IMR-90 (cell line): ENCODE results near the gene ITIH5. TPM values are rescaled to one million over a fixed set of nuclear protein-coding genes. Genes with fewer than 3 reads are reported as not detected.

Experiments
- ATAC-seq: fragments of 200-7000 bp; cut with Tn5 transposase; 2 replicates; pipeline ENCODE4 v1.9.1; 2020; ENCODE audit warnings: low read depth, mild to moderate bottlenecking, moderate library complexity
- BruUV-seq: library from RNA; stranded (reverse); fragments of 400-500 nt; replicated peaks from 2 replicates; lab custom pipeline; 2021; lab: Mats Ljungman, UMichigan
- CTCF ChIA-PET: fragments of 300-600 bp; formaldehyde crosslinking; extraction: SDS; loops from one replicate; lab custom pipeline; 2021; ENCODE audit warnings: antibody characterized with exemption; lab: Yijun Ruan, JAX
- POLR2A ChIA-PET: fragments of 300-600 bp; sonication (Branson Sonifier 250); formaldehyde crosslinking; loops from one replicate; lab custom pipeline; 2022; ENCODE audit warnings: antibody characterized with exemption; ENCODE audit not compliant: unreplicated experiment; lab: Charles Lee
- DNase-seq: peaks from one replicate; pipeline ENCODE4 v3.0.0; 2013
- H2AFZ ChIP-seq: replicated peaks from 2 replicates; pipeline ENCODE3; 2013; ENCODE audit warnings: low read length, mild to moderate bottlenecking; ENCODE audit not compliant: poor library complexity
- H2AK5ac ChIP-seq: 2 replicates; pipeline ENCODE4 v1.6.1; 2013; ENCODE audit warnings: low read depth, low read length, inconsistent platforms
- H2AK9ac ChIP-seq: replicated peaks from 2 replicates; pipeline ENCODE3; 2013; ENCODE audit warnings: mild to moderate bottlenecking, low read depth, low read length, moderate library complexity; ENCODE audit not compliant: poor library complexity
- H2BK120ac ChIP-seq: 2 replicates; pipeline ENCODE4 v1.6.1; 2013; ENCODE audit warnings: low read depth, low read length, inconsistent platforms
- H2BK15ac ChIP-seq: 3 replicates; pipeline ENCODE4 v1.6.1; 2013; ENCODE audit warnings: low read depth, low read length, inconsistent platforms
- H2BK20ac ChIP-seq: 2 replicates; pipeline ENCODE4 v1.6.1; 2013; ENCODE audit warnings: low read depth, mild to moderate bottlenecking, inconsistent platforms, low read length, moderate library complexity
- H2BK5ac ChIP-seq: 2 replicates; pipeline ENCODE4 v1.6.1; 2013; ENCODE audit warnings: mild to moderate bottlenecking, low read depth, low read length, inconsistent platforms; ENCODE audit not compliant: poor library complexity, severe bottlenecking
- H3K14ac ChIP-seq: replicated peaks from 2 replicates; pipeline ENCODE4 v1.6.1; 2013; ENCODE audit warnings: low read depth, low read length, inconsistent platforms
- H3K18ac ChIP-seq: 2 replicates; pipeline ENCODE4 v1.6.1; 2013; ENCODE audit warnings: low read depth, low read length, control low read depth
- H3K23ac ChIP-seq: 2 replicates; pipeline ENCODE4 v1.6.1; 2013; ENCODE audit warnings: low read depth, low read length, inconsistent platforms
- H3K27ac ChIP-seq: 2 replicates; pipeline ENCODE4 v1.5.1; 2013; ENCODE audit warnings: mild to moderate bottlenecking, control low read depth, low read length; ENCODE audit not compliant: insufficient read depth
- H3K27me3 ChIP-seq: 2 replicates; pipeline ENCODE4 v1.6.1; 2013; ENCODE audit warnings: low read length; ENCODE audit not compliant: control insufficient read depth, insufficient read depth
- H3K36me3 ChIP-seq: 2 replicates; pipeline ENCODE4 v1.6.1; 2013; ENCODE audit warnings: low read length, mixed read lengths; ENCODE audit not compliant: control insufficient read depth, insufficient read depth
- H3K4ac ChIP-seq: 2 replicates; pipeline ENCODE4 v1.6.1; 2013; ENCODE audit warnings: low read depth, low read length, inconsistent platforms
- H3K4me1 ChIP-seq: 2 replicates; pipeline ENCODE4 v1.6.1; 2013; ENCODE audit warnings: low read length, mixed read lengths; ENCODE audit not compliant: control insufficient read depth, insufficient read depth
- H3K4me2 ChIP-seq: 2 replicates; pipeline ENCODE4 v1.6.1; 2013; ENCODE audit warnings: low read depth, mild to moderate bottlenecking, control low read depth, low read length, moderate library complexity
- H3K4me3 ChIP-seq: 2 replicates; pipeline ENCODE4 v1.5.1; 2013; ENCODE audit warnings: low read depth, mild to moderate bottlenecking, control low read depth, low read length, moderate library complexity; ENCODE audit not compliant: insufficient read depth
- H3K56ac ChIP-seq: 2 replicates; pipeline ENCODE4 v1.6.1; 2013; ENCODE audit warnings: low read length, inconsistent platforms; ENCODE audit not compliant: insufficient read depth; ENCODE audit errors: extremely low read depth
- H3K79me1 ChIP-seq, 2 experiments: 2 replicates each; pipeline ENCODE4 v1.6.1; 2013; ENCODE audit warnings: low read length in 2 of 2, inconsistent platforms in 1 of 2, low read depth in 1 of 2
- H3K9ac ChIP-seq: 2 replicates; pipeline ENCODE4 v1.6.1; 2013; ENCODE audit warnings: low read depth, low read length, control low read depth
- H3K9me1 ChIP-seq: 2 replicates; pipeline ENCODE4 v1.6.1; 2013; ENCODE audit warnings: low read length, inconsistent platforms; ENCODE audit not compliant: insufficient read depth
- H3K9me3 ChIP-seq: 2 replicates; pipeline ENCODE4 v1.6.1; 2013; ENCODE audit warnings: low read length; ENCODE audit not compliant: control insufficient read depth, insufficient read depth
- H4K20me1 ChIP-seq: 2 replicates; pipeline ENCODE4 v1.6.1; 2013; ENCODE audit warnings: low read length, inconsistent platforms; ENCODE audit not compliant: insufficient read depth
- H4K5ac ChIP-seq: 2 replicates; pipeline ENCODE4 v1.6.1; 2013; ENCODE audit warnings: mild to moderate bottlenecking, low read depth, low read length, control low read depth
- H4K8ac ChIP-seq, 2 experiments: 2 replicates each; pipeline ENCODE4 v1.6.1; 2013; ENCODE audit warnings: low read depth in 2 of 2, low read length in 2 of 2, control low read depth in 1 of 2, inconsistent platforms in 1 of 2
- H4K91ac ChIP-seq: 2 replicates; pipeline ENCODE4 v1.6.1; 2013; ENCODE audit warnings: low read depth, low read length, inconsistent platforms; ENCODE audit not compliant: insufficient read depth
- MXI1 ChIP-seq: IDR thresholded peaks from 2 replicates; pipeline ENCODE4 v1.6.1; 2012; ENCODE audit warnings: low read depth, mild to moderate bottlenecking, low read length, moderate library complexity, borderline replicate concordance
- USF2 ChIP-seq: fragments of 150-350 bp; IDR thresholded peaks from 2 replicates; pipeline ENCODE4 v1.6.1; 2017; ENCODE audit warnings: mild to moderate bottlenecking, antibody characterized with exemption, low read length, low read depth
- WGBS, 2 experiments: methylation state at CpG; one replicate each; pipeline versions ENCODE4 v1.1.5 to v1.1.7; 2013; ENCODE audit warnings: missing lambda C conversion rate in 2 of 2; ENCODE audit not compliant: insufficient read length in 1 of 2; ENCODE audit errors: extremely low coverage in 2 of 2; 5-methylcytosine and 5-hydroxymethylcytosine counted together
- dilution Hi-C: fragments of 300-500 bp; cut with HindIII; formaldehyde crosslinking; loops from one replicate; pipeline ENCODE4 v1.14.3; 2018; ENCODE audit warnings: low sequenced_read_pairs; ENCODE audit not compliant: unreplicated experiment
- in situ Hi-C: fragments of 300-500 bp; cut with MboI; formaldehyde crosslinking; loops from 3 replicates; pipeline ENCODE4 v1.14.3; 2019; ENCODE audit warnings: low sequenced_read_pairs, inconsistent platforms, mixed read lengths
- intact Hi-C: fragments of 100-400 bp; cut with micrococcal nuclease; formaldehyde crosslinking; loops from 2 replicates; pipeline ENCODE4 v1.10.0; 2022
- polyA plus RNA-seq, 3 experiments: library from polyadenylated mRNA; depleted of rRNA; stranded (reverse); fragments of >200 nt; gene quantifications; 2 replicates each; pipeline ENCODE4 v1.2.3, GENCODE V29; 2012; ENCODE audit warnings: low replicate concordance in 1 of 3
- total RNA-seq: library from RNA; depleted of rRNA; stranded (reverse); fragments of >200 nt; gene quantifications from 2 replicates; pipeline ENCODE4 v1.2.3, GENCODE V29; 2012

ITIH5 gene
- total and polyA plus RNA-seq, 2 of the 4 experiments (the other 2 are of a cell fraction): under 0.01 to 0.07 TPM

- Histone ChIP-seq H2AFZ (no peak overlapping the region), H2BK20ac (no peak overlapping the region), H4K20me1 (no peaks in the 10 kb centered on the region), H3K27ac (no peak overlapping the region), H3K4ac (no peak overlapping the region), H3K56ac (no peak overlapping the region), H2AK5ac (no peak overlapping the region), H2AK9ac (no peak overlapping the region), H4K91ac (no peak overlapping the region), H3K79me1 (no peaks in the 10 kb centered on the region), H3K4me2 (no peak overlapping the region), H4K5ac (no peak overlapping the region), H3K9ac (no peak overlapping the region), H4K8ac (no peak overlapping the region), H3K9me1 (no peaks in the 10 kb centered on the region), H2BK5ac (no peak overlapping the region), H3K27me3 (no peaks in the 10 kb centered on the region; the same call in 1 of the 2 replicates), H3K4me3 (no peak overlapping the region), H3K14ac (no peak overlapping the region), H2BK120ac (no peak overlapping the region), H3K36me3 (no peaks in the 10 kb centered on the region), H3K4me1 (no peaks in the 10 kb centered on the region), H3K18ac (no peak overlapping the region), H3K9me3 (no peaks in the 10 kb centered on the region), H2BK15ac (no peak overlapping the region), H3K23ac (no peak overlapping the region)
- ATAC-seq (no peak), DNase-seq (no peak)
- ChIA-PET CTCF (interaction anchor here (0.8 kb wide), 1 partner anchor 176 kb away, joined by 4 read pairs; no protein-coding TSS in a partner anchor), POLR2A (no interaction called here)
- in situ Hi-C loops (no loop called here), intact Hi-C loops (no loop called here), dilution Hi-C loops (no loop called here)
- TF ChIP-seq USF2 (no peak), MXI1 (no peak)
- BruUV-seq: no TSS peak
- WGBS, 2 experiments: no CpG with 5 or more reads among the region's 8 CpGs
These were observed 34.5 kb upstream of the ITIH5 start for GRCh38 chr10:7701158-7701742.
